DOHH2 (cell line): ENCODE measurements around the gene TMEM272.

Experiments
- H3F3A ChIP-seq: fragments of 200-600 bp; sonication (generic), shearing (Covaris generic); 2 replicates; pipeline ENCODE4 v1.6.0; 2016; ENCODE audit warnings: antibody characterized with exemption, mild to moderate bottlenecking; ENCODE audit not compliant: control insufficient read depth, insufficient read depth
- H3K27ac ChIP-seq: fragments of 200-600 bp; sonication (generic); 2 replicates; pipeline ENCODE4 v1.5.1; 2014; ENCODE audit warnings: low read depth, mild to moderate bottlenecking, low read length, moderate library complexity
- H3K27me3 ChIP-seq: fragments of 200-600 bp; sonication (generic); 2 replicates; pipeline ENCODE4 v1.6.1; 2014; ENCODE audit warnings: mild to moderate bottlenecking, low read length, mixed read lengths; ENCODE audit not compliant: control insufficient read depth
- H3K36me3 ChIP-seq: fragments of 200-600 bp; sonication (generic); 2 replicates; pipeline ENCODE4 v1.6.1; 2014; ENCODE audit warnings: mild to moderate bottlenecking, low read length, moderate library complexity, mixed read lengths; ENCODE audit not compliant: control insufficient read depth
- H3K4me1 ChIP-seq: fragments of 200-600 bp; sonication (generic); 2 replicates; pipeline ENCODE4 v1.6.1; 2014; ENCODE audit warnings: mild to moderate bottlenecking, low read length, mixed read lengths; ENCODE audit not compliant: control insufficient read depth
- H3K4me2 ChIP-seq: fragments of 200-600 bp; sonication (generic); 2 replicates; pipeline ENCODE4 v1.6.0; 2014; ENCODE audit warnings: mild to moderate bottlenecking, low read length, moderate library complexity
- H3K4me3 ChIP-seq: fragments of 200-600 bp; sonication (generic); 2 replicates; pipeline ENCODE4 v1.5.1; 2014; ENCODE audit warnings: mild to moderate bottlenecking, low read length, mixed read lengths
- H3K79me2 ChIP-seq: fragments of 200-600 bp; sonication (generic); 2 replicates; pipeline ENCODE4 v1.6.1; 2014; ENCODE audit warnings: mild to moderate bottlenecking, low read length, mixed read lengths; ENCODE audit not compliant: control insufficient read depth
- H3K9me2 ChIP-seq: fragments of 200-600 bp; sonication (generic); replicated peaks from 2 replicates; pipeline ENCODE4 v1.6.1; 2014; ENCODE audit warnings: mild to moderate bottlenecking, low read length, mixed read lengths; ENCODE audit not compliant: control insufficient read depth
- H3K9me3 ChIP-seq: fragments of 200-600 bp; sonication (generic); 2 replicates; pipeline ENCODE4 v1.6.1; 2014; ENCODE audit warnings: antibody characterized with exemption, low read length, mixed read lengths; ENCODE audit not compliant: control insufficient read depth, insufficient read depth
- H4K20me1 ChIP-seq: fragments of 200-600 bp; sonication (generic); 2 replicates; pipeline ENCODE4 v1.6.0; 2014; ENCODE audit warnings: low read depth, mild to moderate bottlenecking, antibody characterized with exemption, low read length, moderate library complexity; ENCODE audit not compliant: control insufficient read depth, insufficient read depth
- EZH2phosphoT487 ChIP-seq: fragments of 200-600 bp; sonication (generic); IDR thresholded peaks from 2 replicates; pipeline ENCODE4 v1.6.1; 2017; ENCODE audit warnings: borderline replicate concordance, mild to moderate bottlenecking, antibody characterized with exemption, low read length, moderate library complexity, mixed read lengths
- TF ChIP-seq, protein P1 (sequence below): fragments of 200-600 bp; sonication (generic); IDR thresholded peaks from one replicate; pipeline ENCODE4 v1.5.1; 2014; ENCODE audit warnings: antibody characterized with exemption, mild to moderate bottlenecking, low read depth, low read length; ENCODE audit not compliant: poor library complexity, severe bottlenecking

Gene TMEM272

DNA sequence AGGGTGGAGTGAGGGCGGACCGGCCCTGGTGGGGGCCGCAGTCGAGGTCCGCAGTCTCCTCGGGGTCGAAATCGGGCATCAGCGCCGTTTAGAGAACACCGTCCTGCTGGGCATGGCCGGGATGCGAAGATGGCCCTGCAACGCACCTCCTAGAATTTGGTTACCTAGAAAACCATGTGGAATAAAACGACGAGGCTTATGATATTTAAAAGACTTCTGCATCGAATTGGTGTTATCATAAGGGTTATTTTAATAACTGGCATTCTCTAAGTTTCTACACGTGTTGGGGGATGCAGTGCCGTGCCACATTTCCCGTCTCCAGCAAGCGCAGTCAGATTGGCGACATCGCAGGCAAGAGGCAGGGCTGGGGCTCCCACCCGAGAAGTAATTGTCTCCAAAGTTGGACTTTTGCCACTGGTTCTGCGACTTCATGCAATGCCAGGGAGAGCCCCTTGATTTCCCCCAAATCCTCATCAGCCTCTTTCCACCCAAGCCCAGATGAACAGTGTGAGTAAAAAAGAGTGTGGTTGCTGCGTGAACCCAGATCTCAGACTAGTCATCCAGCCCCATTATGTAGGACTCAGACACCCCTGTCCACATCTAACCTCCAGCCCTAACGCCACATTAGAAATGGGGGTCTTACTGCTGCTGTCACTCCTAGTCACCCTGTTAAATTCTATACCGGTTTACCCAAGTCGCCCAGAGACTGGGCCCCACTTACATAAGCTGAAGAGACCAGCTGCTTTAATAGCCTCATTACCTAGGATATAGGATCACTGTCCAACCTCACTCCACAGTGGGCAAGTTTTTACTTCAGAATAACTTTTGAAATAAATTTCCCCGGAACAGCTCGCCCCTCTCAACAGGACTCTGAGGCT is 40.4 kb downstream of the TMEM272 start:
- H3K4me2 ChIP-seq = peak overlapping the region; percentile 86
- H3K27ac ChIP-seq = peak overlapping the region; percentile 65
- H3K4me3 ChIP-seq = peak overlapping the region; percentile 73
- H3K9me2 ChIP-seq = no peaks in the 10 kb centered on the region
- TF ChIP-seq, protein P1, sequence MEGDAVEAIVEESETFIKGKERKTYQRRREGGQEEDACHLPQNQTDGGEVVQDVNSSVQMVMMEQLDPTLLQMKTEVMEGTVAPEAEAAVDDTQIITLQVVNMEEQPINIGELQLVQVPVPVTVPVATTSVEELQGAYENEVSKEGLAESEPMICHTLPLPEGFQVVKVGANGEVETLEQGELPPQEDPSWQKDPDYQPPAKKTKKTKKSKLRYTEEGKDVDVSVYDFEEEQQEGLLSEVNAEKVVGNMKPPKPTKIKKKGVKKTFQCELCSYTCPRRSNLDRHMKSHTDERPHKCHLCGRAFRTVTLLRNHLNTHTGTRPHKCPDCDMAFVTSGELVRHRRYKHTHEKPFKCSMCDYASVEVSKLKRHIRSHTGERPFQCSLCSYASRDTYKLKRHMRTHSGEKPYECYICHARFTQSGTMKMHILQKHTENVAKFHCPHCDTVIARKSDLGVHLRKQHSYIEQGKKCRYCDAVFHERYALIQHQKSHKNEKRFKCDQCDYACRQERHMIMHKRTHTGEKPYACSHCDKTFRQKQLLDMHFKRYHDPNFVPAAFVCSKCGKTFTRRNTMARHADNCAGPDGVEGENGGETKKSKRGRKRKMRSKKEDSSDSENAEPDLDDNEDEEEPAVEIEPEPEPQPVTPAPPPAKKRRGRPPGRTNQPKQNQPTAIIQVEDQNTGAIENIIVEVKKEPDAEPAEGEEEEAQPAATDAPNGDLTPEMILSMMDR = no peak
- TF ChIP-seq EZH2phosphoT487 = no peak
- H3K4me1 ChIP-seq = peaks cover 33% of the 10 kb centered on the region
- H3K79me2 ChIP-seq = peaks cover 15% of the 10 kb centered on the region
- no peaks in the 10 kb centered on the region for H3K27me3 ChIP-seq
- no peaks in the 10 kb centered on the region for H3K9me3 ChIP-seq
- H3F3A ChIP-seq = peaks cover 15% of the 10 kb centered on the region
- peaks cover 3% of the 10 kb centered on the region; the same call in 1 of the 2 replicates for H3K36me3 ChIP-seq
- H4K20me1 ChIP-seq = no peaks in the 10 kb centered on the region

DNA sequence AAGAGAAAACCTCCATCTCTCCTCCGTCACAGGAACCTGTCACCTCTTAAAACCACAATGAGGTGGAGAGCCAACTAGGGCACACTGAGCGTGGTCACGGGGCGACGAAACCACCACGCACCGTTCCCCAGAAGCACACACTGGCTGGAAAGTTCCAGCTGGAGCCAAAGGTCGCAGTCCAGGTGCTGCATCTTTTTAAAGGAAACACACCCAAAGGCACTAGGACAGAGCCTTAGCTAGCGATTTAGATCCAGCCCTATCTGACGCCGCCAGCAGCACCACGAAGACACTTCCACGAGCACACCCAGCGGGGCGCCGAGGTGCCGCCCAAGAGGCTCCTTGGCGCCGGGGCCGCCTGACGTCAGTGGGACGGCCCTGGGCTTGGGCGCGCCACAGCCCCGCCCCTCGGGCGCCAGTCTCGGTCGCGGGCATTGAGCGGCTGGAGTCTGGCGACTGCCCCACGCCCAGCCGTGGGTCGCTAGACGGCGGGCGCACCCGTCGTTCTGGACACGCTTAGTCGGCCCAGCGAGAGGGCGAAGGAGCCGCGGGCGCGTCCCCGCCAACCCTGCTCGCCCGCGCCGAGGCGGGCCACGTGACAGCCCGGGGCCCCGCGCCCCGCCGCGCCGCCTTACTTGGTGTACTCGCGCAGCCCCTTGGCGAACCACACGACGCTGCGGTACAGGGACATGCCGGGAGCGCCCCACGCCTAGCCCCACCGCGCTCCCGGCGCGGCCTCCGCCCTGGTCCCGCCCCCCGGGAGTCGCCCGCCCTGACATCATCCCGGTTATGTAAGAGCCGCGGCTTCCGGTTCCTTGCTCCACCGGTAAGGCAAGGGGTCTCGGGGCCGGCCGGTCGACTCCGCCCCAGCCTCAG is 41.3 kb downstream of the TMEM272 start, which contains the start of gene DHRS12:
Gene DHRS12 (minus strand): TSS at position 742 of the 873 bp plus-strand sequence. CDS start 4,504 bp downstream, outside the sequence.
- Histone ChIP-seq H3K4me3 (peak within 1 kb of the TSS; percentile 73), H3K4me2 (peak within 1 kb of the TSS; percentile 86), H3K4me1 (peaks cover 36% of the 10 kb centered on the region), H3K9me3 (no peaks in the 10 kb centered on the region), H3K36me3 (peaks cover 3% of the 10 kb centered on the region; the same call in 1 of the 2 replicates), H3K79me2 (peaks cover 15% of the 10 kb centered on the region), H3K27me3 (no peaks in the 10 kb centered on the region), H3F3A (peaks cover 15% of the 10 kb centered on the region), H3K27ac (peak within 1 kb of the TSS; percentile 65), H4K20me1 (no peaks in the 10 kb centered on the region), H3K9me2 (no peaks in the 10 kb centered on the region)
- TF ChIP-seq, protein P1 = peak; percentile 13
- no peak for TF ChIP-seq EZH2phosphoT487

DNA sequence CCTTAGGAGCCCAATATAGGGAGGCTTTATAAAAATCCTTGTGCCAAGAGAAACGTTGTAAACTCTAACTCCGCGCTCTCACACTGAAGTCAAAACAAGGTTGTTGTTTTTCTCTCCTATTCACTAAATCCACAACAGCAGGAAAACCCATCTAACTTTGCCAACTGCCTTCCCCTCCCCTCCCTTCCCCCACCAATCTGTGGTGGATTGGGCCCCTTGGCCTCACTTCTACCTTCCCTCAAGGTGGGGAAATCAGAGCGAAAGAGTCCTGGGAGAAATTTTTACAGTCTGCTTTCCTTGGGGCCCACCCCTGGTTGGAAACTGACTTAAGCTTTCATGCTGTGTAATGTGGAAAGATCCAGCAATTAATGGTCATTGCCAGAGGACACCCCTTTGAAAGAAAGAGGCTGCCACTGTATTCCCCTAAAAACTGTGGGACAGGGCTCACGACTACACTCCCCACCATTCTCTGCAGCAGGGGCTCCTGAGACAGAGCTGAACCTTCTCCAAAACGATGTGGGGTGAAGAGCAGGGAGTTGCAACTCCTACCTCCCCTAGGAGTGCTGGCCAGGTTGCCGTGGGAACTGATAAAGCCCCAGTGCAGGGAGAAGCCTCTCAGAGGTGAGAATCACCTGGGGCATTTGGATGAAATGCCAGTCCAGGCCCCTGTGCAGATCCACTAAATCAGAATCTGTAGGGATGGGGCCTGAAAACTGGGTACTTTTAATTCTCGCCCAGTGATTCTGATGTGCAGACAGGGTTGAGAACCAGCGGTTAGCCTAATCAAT is 42.2 kb downstream of the TMEM272 start:
- no peak for TF ChIP-seq EZH2phosphoT487
- TF ChIP-seq, protein P1 = no peak

More for the DNA sequence above, 42.2 kb downstream of the TMEM272 start:
- peak overlapping the region; percentile 86 for H3K4me2 ChIP-seq
- H3K36me3 ChIP-seq = peaks cover 3% of the 10 kb centered on the region; the same call in 1 of the 2 replicates
- H3K27ac ChIP-seq = peak overlapping the region; percentile 65; the same call in 1 of the 2 replicates
- no peaks in the 10 kb centered on the region for H3K9me3 ChIP-seq
- no peaks in the 10 kb centered on the region for H3K9me2 ChIP-seq
- H4K20me1 ChIP-seq = no peaks in the 10 kb centered on the region
- peaks cover 15% of the 10 kb centered on the region for H3K79me2 ChIP-seq
- H3K27me3 ChIP-seq = no peaks in the 10 kb centered on the region
- H3K4me3 ChIP-seq = peak overlapping the region; percentile 73
- peaks cover 38% of the 10 kb centered on the region for H3K4me1 ChIP-seq
- H3F3A ChIP-seq = peaks cover 15% of the 10 kb centered on the region
